H1 (cell line): ENCODE data around the gene ADARB2. TPM values are rescaled to one million over a fixed set of nuclear protein-coding genes. Genes with fewer than 3 reads are reported as not detected.

ENCODE experiments used
- ATF2 ChIP-seq: IDR thresholded peaks from 2 replicates; pipeline ENCODE4 v1.6.1; 2012; ENCODE audit warnings: low read length, inconsistent platforms
- CREB1 ChIP-seq: IDR thresholded peaks from 2 replicates; pipeline ENCODE4 v1.6.1; 2012; ENCODE audit warnings: inconsistent platforms
- GTF2F1 ChIP-seq: IDR thresholded peaks from 2 replicates; pipeline ENCODE4 v1.6.1; 2012; ENCODE audit warnings: low read depth, low read length, improper control_type of control experiment, borderline replicate concordance
- HDAC6 ChIP-seq: IDR thresholded peaks from one replicate; pipeline ENCODE4 v1.7.1; 2012; ENCODE audit warnings: low read depth, mild to moderate bottlenecking, inconsistent platforms, low read length, moderate library complexity
- JUN ChIP-seq: IDR thresholded peaks from 2 replicates; pipeline ENCODE4 v1.6.1; 2011; ENCODE audit warnings: low read depth, mild to moderate bottlenecking, improper control_type of control experiment, low read length
- NRF1 ChIP-seq: IDR thresholded peaks from 2 replicates; pipeline ENCODE4 v1.6.1; 2011; ENCODE audit warnings: mild to moderate bottlenecking, low read depth, low read length, improper control_type of control experiment
- POLR2A ChIP-seq, 2 experiments: IDR thresholded peaks; 1 replicate in 1 of 2; 2 replicates in 1 of 2; pipeline ENCODE4 v1.6.1; 2011; ENCODE audit warnings: low read depth in 2 of 2, low read length in 2 of 2, mild to moderate bottlenecking in 2 of 2; ENCODE audit errors: control extremely low read depth in 1 of 2
- YY1 ChIP-seq: IDR thresholded peaks from 2 replicates; pipeline ENCODE4 v1.6.1; 2011; ENCODE audit warnings: low read depth, mild to moderate bottlenecking, low read length
- polyA plus RNA-seq, 7 experiments: library from polyadenylated mRNA; depleted of rRNA in 3 of 7; stranded (reverse) in 5 of 7; unstranded in 2 of 7; fragments of >200 nt in 5 of 7; fragments of 200-250 nt in 2 of 7; gene quantifications; 1 replicate in 5 of 7; 2 replicates in 1 of 7; 4 replicates in 1 of 7; pipeline versions ENCODE4 v1.2.1 to v1.2.3, GENCODE V29; 2011 to 2013; ENCODE audit warnings: missing spikeins in 2 of 7, mixed read lengths in 2 of 7
- total RNA-seq: library from RNA; stranded (reverse); fragmentation: NEBNext Ultra II Directional; extraction: Animal tissue kit (Norgen Biotek cat#: 25700); gene quantifications from 2 replicates; pipeline ENCODE4 v1.2.1, GENCODE V29; 2021

ADARB2 gene
- total and polyA plus RNA-seq, 2 of the 8 experiments (the other 6 are each of a cell fraction or from before 2014, with no cell fraction given), result 2.2 to 2.8 TPM

- TF ChIP-seq GTF2F1 (no peak), ATF2 (no peak), POLR2A (IDR thresholded peaks at IDR 0.05; ENCODE audit: control extremely low read depth in 1 of 2, low read depth in 2 of 2, low read length in 2 of 2) (no peak), CREB1 (no peak), NRF1 (no peak), JUN (no peak), HDAC6 (no peak), YY1 (no peak)
These were observed 59.9 kb downstream of the ADARB2 start (continued) for GRCh38 chr10:1677307-1677939.
